ENCODE measurements around the gene TTC7B. TPM values are rescaled to one million over a fixed set of nuclear protein-coding genes. Genes with fewer than 3 reads are reported as not detected.

The TTC7B gene
- total RNA-seq, 1 donor = 24.9 TPM

DNA sequence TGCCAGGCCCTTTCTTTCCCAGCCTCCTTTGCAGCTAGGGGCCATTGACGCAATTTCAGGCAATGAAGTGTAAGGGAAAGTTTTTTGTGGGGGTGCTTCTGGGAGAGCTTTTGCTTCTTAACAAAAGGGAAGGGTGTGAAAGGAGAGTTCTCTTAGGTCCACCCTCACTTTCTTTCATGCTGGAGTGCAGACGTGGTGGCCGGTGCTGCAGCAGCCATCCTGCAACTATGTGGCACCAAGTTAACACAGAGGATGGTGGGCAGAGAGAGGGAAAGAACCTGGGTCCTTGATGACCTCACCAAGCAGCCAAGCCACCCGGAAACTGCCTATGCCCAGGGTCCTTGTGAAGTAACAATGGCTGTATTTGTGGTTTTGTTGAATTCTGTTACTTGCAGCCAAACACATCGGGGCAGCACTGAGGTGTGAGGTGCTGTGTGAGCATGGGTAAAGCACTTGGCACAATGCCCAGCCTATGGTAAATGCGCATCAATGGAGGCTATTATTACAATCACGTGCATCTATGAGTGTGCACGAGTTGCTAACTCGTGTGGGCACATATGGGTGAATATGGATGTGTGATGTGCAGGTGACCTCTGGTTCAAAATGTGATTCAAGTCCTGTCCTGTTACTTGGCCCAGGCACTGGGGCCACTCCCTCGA lies 296.8 kb downstream of the TTC7B start:
- no peak overlapping the region for H3K4me3 ChIP-seq (ENCODE audit: low read depth, low read length)
- TF ChIP-seq, protein P1, sequence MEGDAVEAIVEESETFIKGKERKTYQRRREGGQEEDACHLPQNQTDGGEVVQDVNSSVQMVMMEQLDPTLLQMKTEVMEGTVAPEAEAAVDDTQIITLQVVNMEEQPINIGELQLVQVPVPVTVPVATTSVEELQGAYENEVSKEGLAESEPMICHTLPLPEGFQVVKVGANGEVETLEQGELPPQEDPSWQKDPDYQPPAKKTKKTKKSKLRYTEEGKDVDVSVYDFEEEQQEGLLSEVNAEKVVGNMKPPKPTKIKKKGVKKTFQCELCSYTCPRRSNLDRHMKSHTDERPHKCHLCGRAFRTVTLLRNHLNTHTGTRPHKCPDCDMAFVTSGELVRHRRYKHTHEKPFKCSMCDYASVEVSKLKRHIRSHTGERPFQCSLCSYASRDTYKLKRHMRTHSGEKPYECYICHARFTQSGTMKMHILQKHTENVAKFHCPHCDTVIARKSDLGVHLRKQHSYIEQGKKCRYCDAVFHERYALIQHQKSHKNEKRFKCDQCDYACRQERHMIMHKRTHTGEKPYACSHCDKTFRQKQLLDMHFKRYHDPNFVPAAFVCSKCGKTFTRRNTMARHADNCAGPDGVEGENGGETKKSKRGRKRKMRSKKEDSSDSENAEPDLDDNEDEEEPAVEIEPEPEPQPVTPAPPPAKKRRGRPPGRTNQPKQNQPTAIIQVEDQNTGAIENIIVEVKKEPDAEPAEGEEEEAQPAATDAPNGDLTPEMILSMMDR (IDR thresholded peaks at IDR 0.05; ENCODE audit: insufficient read depth, low read length) = no peak
- no peak for DNase-seq (ENCODE audit: low read depth)

DNA sequence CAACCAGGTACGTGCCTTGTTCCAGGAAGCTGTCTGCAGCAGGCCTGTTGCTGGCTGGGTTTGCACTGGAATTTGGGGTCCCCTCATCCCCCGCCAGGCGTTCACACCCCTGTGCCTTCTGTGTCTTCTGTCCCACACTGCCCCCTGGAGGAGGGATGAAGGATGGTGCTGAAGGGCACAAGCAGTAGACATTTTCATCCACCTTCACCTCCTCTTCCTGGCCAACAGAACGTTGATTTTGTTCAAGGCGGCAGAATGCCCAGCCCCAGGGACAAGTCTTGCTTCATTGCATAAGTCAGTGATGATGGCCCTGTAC lies 297.3 kb downstream of the TTC7B start:
- H3K4me3 ChIP-seq (ENCODE audit: low read depth, low read length) = no peak overlapping the region
- TF ChIP-seq, protein P1 (IDR thresholded peaks at IDR 0.05; ENCODE audit: insufficient read depth, low read length) = peak; percentile 40
- no peak for DNase-seq (ENCODE audit: low read depth)

DNA sequence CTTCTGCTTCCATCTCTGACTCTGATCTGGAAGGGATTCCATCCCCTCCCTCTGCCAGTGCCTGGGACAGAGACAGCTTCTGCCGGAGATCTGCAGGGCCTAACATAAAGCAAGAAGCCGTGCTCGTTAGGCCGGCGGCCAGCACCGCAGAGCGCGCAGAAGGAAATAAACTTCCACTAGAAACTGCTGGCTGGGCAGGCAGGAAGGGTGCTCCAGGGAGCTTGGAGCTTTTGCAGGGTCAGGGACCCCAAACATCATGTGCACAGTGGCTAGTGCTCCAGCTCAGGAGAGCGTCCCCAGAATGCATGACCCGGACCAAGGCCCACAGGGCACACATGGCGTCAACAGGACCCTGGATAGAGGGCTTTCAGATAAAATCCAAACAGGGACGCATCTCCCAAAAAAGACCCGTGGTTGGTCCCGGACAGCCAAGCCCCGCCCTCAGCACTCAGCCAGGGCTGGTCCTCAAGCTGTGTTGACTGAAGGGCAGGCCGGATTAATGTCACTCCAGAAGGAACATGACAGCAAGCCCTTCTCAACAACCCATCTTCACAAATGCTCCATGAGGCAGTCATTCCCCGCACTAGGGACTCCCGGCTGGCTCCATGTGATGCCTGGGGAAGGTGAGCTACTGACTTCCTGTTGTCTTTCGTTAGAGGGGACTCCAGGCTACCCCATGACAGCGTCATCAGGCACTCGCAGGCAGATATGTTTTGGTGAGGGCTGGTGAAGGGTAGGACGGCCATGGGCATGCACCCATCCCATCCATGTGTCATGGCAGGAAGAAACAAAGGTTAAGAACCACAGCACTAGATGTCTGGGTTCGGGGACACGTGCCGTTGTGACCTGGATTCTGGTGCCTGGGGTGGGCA lies 297.9 kb downstream of the TTC7B start:
- no peak overlapping the region for H3K4me3 ChIP-seq (ENCODE audit: low read depth, low read length)
- no peak for DNase-seq (ENCODE audit: low read depth)
- TF ChIP-seq, protein P1 (IDR thresholded peaks at IDR 0.05; ENCODE audit: insufficient read depth, low read length) = no peak

DNA sequence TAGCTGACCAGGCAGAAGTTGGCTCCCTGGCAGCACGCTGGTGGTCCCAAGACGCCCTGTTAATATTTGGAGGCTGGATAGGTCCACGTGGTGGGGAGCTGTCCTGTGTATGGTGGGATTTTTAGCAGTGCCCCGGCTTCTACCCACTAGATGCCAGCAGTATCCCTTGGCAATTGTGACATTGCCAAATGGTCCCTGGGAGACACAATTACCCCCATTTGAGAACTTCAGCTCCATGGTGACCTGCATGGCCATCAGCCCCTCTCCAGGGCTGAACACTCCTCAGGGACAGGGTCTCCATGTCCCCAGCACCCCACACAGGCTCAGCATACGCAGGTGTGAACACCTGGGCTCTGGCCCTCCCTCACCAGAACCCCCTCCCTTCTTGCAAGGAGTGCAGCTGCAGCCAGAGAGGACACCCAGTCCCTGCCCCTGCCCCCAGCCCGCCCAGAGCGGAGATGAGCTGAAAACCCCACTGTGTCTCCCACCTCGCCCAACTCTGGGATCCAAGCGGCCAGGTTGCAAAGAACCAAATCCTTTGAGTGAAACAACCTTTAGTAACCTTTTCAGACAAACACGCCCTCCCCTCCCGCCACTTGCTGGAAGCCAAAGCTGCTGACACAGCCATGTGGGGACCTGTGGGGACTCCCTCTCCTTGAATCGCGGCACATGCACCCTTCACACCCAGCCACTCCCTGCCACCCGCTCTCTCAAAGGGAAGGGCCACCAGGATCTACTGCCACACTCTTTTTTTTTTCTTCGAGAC lies 299.0 kb downstream of the TTC7B start:
- TF ChIP-seq, protein P1 (IDR thresholded peaks at IDR 0.05; ENCODE audit: insufficient read depth, low read length) = no peak
- DNase-seq (ENCODE audit: low read depth) = no peak

DNA sequence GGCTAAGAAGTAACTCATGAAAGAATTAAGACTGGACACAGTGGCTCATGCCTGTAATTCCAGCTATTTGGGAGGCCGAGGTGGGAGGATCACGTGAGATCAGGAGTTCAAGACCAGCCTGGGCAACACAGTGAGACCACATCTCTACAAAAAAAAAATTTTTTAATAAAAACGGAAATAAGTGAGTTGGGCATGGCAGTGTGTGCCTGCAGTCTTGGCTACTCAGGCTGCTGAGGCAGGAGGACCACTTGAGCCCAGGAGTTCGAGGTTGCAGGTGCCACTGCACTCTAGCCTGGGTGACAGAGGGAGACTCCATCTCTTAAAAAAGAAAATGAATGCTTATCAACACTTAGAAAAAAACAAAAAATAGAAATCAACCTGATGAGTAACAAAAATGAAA lies 301.7 kb downstream of the TTC7B start:
- H3K4me3 ChIP-seq (ENCODE audit: low read depth, low read length) = no peak overlapping the region
- TF ChIP-seq, protein P1 (IDR thresholded peaks at IDR 0.05; ENCODE audit: insufficient read depth, low read length) = no peak
- DNase-seq (ENCODE audit: low read depth) = no peak

More for the DNA sequence above, 299.0 kb downstream of the TTC7B start:
- H3K4me3 ChIP-seq (ENCODE audit: low read depth, low read length) = no peak overlapping the region

DNA sequence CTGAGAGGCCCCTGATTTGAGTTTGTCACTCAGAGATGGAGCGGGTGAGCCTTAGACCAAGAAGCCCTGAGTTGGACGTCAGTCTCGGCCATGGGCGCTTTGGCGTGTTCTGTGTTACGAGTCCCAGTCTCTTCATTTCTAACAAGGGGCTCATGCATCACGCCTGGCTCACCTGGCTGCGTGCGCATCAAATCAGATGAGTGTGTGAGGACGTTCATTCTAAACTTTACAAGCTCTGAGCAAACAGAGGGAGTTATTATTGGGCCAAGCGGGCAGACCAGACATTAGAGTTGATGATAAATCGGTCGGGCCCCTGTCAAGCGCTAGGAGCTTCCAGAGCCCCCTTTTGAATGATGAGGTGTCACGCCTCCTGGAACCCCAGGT lies 302.2 kb downstream of the TTC7B start:
- DNase-seq (ENCODE audit: low read depth) = no peak
- H3K4me3 ChIP-seq (ENCODE audit: low read depth, low read length) = no peak overlapping the region
- TF ChIP-seq, protein P1 (IDR thresholded peaks at IDR 0.05; ENCODE audit: insufficient read depth, low read length) = no peak
